Measurements from ENCODE around the gene MEAK7.

The MEAK7 gene

DNA sequence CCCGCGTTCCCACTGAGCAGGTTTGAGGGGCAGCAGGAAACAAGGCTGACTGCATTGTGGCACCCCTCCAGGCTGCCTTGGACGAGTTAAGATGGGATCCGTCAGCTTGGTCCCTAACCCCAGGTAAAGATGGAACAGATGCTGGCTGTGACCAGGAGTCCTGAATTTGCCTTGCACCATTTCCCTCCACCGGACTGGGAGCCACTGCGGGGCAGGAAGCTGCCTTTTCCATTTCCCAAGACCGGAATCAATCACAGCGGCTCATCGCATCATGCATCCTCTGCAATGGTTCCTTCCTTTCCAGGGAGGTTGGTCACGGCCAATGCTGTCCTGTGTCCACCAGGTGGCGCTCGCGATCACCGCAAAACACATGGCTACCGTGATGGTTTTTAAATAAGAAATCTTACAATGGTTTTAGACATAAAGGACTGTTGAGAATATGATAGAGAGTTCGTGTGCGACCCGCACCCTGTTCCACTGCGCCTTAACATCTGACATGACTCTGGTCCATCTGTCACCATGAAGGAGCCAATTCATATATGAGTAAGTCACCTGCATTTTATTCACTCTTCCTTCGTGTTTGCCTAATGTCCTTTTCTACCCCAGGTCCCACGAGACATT lies 6.8 kb upstream of the MEAK7 start:
- peak; percentile 76 for DNase-seq

DNA sequence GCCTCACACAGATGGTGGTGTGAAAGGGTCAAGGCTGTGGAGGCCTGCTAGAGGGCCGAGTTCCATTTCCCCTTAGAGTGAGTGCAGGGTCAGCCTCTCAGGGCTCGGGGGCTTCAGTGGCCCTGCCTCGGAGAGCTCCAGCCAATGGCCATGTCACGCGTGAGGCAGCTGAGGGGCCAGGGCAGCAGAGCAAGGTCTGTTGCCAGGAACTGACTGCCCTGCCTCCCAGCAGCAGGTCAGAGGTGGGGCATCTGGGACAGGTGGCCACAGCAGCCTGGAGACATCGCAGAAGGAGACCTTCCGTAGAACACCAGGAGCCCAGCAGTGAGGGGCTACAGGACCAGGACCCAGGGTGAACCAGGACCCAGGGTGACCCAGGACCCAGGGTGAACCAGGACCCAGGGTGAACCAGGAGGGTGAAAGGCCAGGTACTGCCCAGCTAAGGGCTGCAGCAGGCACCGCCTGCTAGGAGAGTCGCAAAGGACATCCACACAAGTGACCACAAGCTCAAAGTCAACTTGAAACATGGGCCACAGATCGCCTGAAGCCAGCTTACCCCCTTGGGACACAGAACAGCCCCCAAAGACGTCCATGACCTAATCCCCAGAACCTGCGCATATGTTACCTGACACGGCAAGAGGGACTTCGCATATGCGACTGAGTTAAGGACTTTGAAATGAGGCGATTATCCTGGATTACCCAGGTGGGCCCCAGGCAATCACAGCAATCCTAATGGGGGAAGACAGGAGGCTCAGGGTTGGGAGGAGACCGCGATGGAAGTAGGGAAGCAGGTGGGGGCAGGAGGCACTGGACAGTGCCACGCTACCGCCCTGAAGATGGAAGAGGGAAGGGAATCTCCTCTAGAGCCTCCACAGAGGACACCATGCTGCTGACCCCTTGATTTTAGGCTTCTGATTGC lies 4.8 kb upstream of the MEAK7 start:
- no peak for DNase-seq

- no peak for DNase-seq
These were observed 4.0 kb upstream of the MEAK7 start for GRCh38 chr16:84508502-84508901.

- no peak for DNase-seq
These were observed 2.8 kb upstream of the MEAK7 start for GRCh38 chr16:84507011-84507982.

- no peak for DNase-seq
These were observed 1.1 kb upstream of the MEAK7 start for GRCh38 chr16:84505249-84506187.

- no peak for DNase-seq
These were observed 586 bp downstream of the MEAK7 start for GRCh38 chr16:84503751-84504395.

DNA sequence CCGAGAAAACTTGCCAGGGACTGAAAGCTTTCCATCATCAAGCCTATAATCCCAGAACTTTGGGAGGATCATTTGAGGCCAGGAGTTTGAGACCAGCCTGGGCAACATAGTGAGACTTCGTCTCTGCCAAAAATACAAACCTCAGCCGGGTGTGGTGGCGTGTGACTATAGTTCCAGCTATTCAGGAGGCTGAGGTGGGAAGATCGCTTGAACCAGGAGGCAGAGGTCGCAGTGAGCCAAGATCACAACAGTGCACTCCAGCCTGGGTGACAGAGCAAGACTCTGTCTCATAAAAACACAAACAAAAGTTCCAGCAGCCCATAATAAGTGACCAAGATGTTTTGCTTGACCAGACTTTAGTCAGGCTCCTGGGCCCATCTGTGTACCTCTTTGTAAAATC lies 1.9 kb downstream of the MEAK7 start:
- no peak for DNase-seq

GRCh38 chr16:84502075-84502474 lies 2.4 kb downstream of the MEAK7 start:
- no peak for DNase-seq

- no peak for DNase-seq
These were observed 3.3 kb downstream of the MEAK7 start for GRCh38 chr16:84501077-84501735.

DNA sequence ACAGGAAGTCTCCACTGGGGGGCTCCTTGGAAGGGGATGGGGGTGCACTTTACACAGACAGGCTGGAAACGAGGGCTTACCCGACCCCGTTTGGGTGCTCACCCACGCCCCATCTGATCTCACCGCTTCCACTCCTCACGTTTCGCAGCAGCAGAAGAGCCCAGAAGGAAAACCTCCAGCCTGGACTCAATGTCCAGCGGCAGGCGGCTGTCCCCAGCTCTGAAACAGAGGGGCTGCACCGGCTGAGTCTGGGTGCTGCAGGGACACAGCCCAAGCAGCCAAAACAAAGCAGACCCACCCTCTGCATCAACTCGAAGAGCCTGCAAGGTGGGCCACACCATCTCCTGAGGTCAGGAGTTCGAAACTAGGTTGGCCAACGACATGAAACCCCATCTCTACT lies 3.9 kb downstream of the MEAK7 start:
- no peak for DNase-seq

GRCh38 chr16:84499638-84500037 lies 4.8 kb downstream of the MEAK7 start:
- no peak for DNase-seq

GRCh38 chr16:84498859-84499620 lies 5.4 kb downstream of the MEAK7 start:
- DNase-seq: no peak

DNA sequence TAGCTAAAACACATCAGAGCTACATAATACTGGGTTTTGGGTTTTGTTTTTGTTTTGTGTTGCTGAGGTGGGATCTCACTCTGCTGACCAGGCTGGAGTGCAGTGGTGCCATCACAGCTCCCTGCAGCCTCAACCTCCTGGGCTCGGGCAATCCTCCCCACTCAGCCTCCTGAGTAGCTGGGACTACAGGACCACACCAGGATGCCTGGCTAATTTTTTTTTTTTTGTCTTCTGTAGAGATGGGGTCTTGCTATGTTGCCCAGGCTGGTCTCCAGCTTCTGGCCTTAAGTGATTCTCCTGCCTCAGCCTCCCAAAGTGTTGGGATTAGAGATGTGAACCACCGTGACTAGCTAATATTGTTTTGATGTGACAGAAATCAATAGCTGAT lies 6.2 kb downstream of the MEAK7 start:
- DNase-seq: no peak

GRCh38 chr16:84497418-84498222 lies 6.8 kb downstream of the MEAK7 start:
- DNase-seq: no peak

DNA sequence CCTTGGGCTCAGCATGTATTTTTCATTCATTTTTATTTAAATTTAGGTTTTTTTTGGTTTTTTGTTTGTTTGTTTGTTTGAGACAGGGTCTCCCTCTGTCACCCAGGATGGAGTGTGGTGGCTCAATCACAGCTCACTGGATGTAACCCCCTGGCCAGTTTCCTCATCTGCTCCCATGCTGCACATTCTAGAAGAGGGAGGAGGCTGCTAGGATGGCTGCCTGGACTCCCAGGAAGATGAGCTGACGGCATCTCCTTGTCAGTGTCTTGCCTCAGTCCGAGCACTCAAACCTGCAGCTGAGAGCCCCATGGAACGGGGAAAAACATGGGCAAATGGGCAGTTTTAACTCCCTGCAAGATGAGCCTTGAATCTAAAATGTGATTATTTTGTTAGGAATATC lies 7.5 kb downstream of the MEAK7 start:
- no peak for DNase-seq

DNA sequence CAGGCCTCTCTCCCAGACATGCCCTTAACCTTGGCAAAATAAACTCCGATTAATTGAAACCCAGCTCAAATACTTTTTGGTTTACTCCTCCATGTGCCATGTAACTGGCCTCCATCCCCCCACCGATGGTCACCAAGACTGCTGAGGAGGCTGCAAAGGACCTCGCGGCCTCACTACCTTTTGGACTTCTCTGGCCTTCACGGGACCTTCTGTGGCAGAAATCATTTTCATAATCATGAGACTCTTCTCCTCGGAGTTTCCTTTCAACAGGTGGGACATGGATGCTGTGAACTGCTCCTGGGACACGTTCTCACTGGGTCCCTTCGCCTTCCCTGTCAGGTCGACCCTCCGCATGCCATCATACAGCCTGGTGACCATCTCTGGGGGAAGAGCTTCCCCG lies 9.0 kb downstream of the MEAK7 start:
- no peak for DNase-seq

GRCh38 chr16:84489131-84489530 lies 15.3 kb downstream of the MEAK7 start:
- DNase-seq: no peak

DNA sequence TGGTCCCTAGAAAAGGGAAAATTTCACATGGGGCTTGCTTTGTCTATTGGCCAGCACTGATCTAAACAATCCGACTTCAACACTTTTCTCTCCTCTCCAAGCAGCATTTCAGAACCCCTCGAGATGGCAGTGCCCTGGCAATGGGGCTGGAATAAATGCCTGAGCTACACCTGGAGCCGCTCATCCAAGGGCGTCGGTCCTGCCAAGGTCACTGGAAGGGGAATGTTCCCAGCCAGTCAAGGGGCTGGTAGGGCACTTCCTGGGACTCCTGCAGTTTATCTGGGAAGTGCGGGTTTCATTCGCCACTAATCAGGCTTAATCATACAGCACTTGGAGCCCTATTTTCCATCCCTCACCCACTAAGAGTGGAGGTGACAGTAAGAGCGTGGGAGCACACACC lies 17.1 kb downstream of the MEAK7 start:
- no peak for DNase-seq

- DNase-seq: no peak
These were observed 17.8 kb downstream of the MEAK7 start for GRCh38 chr16:84486551-84487235.
